ENCODE data around the gene KLF6.

DNA sequence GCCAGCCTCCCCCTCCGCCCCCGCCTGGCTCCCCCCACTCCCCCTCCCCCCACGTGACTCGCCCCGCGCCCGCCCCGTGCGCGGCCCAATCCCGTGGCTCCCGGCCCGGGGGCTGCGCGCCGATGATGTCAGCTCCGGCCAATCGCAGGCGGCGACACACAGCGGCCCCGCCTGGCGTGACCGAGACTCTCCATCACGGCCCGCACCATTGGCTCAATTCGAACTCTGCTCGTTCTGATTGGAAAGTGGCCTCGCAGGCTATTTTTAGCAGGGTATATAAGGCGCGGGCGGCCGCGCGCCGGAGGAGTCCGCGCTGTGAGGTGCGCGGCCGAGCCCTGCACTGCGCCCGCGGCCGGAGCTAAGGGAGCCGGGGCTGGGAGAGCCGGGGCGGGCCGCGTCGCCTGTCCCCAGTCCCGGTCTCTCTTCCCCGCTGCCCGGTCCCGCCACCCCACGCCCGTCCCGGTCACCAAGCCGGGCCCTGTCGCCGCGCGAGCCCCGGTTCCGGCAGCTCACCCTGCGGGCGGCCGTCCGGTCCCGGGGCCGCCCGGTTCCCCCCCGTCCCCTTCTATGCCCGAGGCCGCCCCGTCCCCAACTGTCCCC is 342 bp upstream of the KLF6 start:
- no peak for TF ChIP-seq GATA2 (IDR thresholded peaks at IDR 0.05; ENCODE audit: low read depth, low read length)
- no peak for TF ChIP-seq GATA3 (IDR thresholded peaks at IDR 0.05; ENCODE audit: low read depth, low read length)
